HuH-7.5 (cell line): Measurements from ENCODE around the gene OPALIN.

Experiments used
- DNase-seq: peaks from one replicate; pipeline ENCODE4 v3.0.0; 2011; ENCODE audit warnings: low spot score

The OPALIN gene

GRCh38 chr10:96374004-96374403 is 15.2 kb upstream of the OPALIN start:
- no peak for DNase-seq

DNA sequence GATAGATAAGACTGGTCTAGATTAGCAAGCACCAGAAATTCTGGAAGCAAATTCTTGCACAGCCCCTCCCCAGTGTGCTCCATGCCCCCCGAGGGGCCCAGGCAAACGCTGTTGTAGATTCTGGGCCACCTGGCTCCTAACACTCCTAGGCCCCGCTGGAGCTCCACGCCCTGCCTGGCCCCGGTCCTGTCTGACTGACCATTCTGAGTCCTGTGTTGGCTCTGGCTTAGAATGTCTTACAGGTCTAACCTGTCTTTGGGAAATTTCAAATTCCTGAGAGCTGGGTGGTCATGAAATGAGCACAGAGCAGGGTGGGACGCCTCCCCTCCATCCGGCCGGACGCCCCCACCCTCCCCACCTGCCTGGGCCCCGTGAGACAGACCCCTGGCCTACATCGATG is 12.6 kb upstream of the OPALIN start:
- DNase-seq: no peak

DNA sequence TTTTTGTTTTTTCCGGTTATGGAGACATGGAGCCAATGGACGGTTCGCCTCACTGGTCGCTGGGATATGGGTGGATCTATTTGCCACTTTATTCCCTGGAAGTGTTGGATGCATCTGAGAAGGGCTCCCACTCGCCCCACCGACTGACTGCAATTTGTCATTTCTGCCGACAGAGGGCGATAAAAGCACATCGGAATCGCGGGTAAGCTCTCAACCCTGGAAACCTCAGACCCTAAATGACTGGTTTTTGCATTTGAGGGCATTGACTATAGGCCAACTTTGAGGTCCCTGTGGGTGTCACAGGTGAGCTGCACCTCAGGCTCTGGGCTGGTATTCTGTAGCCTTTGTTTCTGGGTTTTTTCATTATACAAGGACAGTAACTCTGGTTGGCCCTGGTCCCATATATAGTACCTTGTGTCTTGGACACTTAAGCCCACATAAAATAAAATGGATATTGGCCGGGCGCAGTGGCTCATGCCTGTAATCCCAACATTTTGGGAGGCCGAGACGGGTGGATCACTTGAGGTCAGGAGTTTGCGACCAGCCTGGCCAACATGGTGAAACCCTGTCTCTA is 11.9 kb upstream of the OPALIN start:
- peak; percentile 74 for DNase-seq

DNA sequence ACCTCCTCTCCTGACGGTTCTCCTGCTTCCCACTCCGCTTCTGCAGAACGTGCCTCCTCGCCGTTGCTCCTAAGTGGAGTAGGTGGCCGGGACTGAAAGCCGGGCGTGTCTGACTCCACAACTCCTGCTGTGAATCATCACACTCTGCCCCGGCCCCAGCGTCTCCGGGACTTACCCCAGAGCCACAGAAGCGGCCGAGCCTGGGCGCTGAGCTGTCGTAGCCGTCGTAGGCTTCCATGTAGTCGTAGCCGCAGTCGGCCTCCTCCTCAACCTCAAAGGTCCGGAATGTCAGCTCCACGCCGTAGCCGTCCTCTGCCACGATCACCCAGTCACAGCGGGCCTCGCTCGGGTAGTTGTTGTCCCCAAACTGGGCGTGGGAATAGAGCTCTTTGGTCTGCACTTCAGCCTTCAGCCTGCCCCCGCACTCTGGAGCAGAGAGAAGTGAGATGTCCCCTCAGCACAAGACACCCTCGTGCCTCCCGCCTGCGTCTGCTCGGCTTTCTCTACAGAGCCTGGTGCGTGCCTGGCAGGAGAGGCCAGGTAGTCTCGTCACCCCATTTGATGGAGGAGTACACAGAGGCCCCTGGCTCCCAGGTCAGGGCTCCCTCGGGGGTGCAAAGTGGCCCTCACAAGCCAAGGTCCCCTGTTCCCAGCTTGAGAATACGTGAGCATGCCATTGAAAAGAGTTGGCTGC is 11.2 kb upstream of the OPALIN start:
- DNase-seq: peak; percentile 34

- no peak for DNase-seq
Observed at GRCh38 chr10:96368971-96369370, 10.2 kb upstream of the OPALIN start.

DNA sequence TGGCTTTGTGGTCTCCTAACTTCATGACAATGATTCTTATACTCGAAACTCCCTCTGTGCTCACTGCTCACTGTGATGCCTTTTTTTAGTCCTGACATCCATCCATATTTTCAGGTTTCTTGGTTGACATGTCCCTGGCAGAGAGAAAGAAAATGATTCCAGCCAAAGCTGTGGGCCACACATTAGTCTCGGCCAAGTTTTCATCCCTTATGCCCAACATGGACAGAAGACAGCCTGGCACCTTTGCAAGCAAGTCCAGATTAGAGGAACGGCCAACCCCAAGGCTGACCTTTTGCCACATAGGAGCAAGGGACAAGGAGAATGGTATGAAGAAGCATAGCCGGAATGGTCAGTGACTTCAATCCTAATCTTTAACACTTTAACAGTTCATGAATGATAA is 8.7 kb upstream of the OPALIN start:
- no peak for DNase-seq

GRCh38 chr10:96366508-96366907 is 7.7 kb upstream of the OPALIN start:
- DNase-seq: no peak

GRCh38 chr10:96365571-96365970 is 6.8 kb upstream of the OPALIN start:
- DNase-seq: no peak

- no peak for DNase-seq
Observed at GRCh38 chr10:96360766-96361165, 2.0 kb upstream of the OPALIN start.

DNA sequence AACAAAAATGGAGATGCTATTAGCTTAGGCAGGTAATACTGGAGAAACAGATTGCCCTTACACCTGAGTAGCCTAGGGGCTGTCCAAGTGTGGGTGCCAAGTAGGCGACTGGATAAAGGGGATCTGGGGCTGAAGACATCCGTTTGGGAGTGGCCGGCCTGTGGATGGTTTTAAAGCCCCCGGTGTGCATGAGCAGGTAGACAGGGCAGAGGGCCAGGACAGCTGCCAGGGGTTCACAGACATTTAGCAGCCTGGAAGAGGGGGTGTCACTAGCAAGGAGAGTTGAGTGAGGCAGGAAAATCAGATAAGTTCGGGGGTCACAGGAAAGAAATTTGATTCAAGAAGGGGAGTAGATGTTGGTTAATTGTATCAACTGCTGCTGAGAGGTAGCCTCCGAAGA is 1.5 kb upstream of the OPALIN start:
- DNase-seq: no peak

DNA sequence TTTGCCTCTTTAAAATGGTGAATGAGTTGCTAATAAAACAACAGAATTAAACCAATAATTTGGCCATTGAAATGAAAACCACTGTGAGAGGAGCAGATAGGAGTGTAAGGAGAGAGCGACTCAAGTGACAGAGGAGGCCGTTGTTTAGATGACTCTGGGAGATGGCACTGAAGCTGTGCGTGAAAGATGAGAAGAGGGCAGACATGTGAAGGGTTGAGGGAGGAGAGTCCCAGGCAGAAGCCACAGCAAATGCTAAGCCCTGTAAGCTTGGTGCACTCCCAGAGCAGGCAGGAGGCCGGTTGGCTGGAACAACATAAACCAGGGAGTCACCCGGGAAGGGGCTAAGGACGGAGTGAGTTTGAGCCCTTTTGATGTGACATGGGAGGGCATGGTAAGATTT is 814 bp upstream of the OPALIN start:
- DNase-seq: no peak

DNA sequence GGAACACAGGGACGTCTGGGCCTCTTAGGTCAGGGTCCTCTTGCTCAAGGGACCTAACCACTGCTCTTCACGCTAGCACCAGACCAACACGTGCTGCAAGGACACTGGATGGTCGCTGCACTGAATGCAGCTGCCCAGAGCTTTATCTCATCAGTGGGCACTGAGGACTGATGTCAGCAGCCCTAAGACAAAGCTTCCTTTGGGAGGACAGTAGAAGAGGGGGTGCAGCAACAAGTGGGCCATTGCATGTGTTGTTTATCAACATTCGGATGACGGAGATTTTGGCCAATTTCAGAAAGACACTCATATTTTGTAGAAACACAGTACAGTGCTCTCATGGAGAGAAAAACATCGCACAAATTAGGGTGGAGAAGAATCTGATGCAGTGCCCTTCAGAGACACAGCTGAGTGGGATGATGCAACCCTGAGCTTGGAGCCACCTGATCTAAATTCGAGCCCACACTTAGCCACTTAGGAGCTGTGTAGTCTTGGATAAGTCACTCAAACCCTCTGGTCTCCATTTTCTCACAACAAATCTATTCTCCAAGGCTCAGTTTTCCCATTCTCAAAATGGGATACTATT is 1.7 kb downstream of the OPALIN start:
- no peak for DNase-seq

- DNase-seq: no peak
Observed at GRCh38 chr10:96352582-96352981, 6.2 kb downstream of the OPALIN start.

- DNase-seq: no peak
Observed at GRCh38 chr10:96352027-96352426, 6.8 kb downstream of the OPALIN start.

GRCh38 chr10:96346295-96346694 is 12.5 kb downstream of the OPALIN start:
- DNase-seq: no peak

- DNase-seq: no peak
Observed at GRCh38 chr10:96345222-96345621, 13.6 kb downstream of the OPALIN start.

GRCh38 chr10:96344178-96344577 is 14.6 kb downstream of the OPALIN start:
- no peak for DNase-seq

DNA sequence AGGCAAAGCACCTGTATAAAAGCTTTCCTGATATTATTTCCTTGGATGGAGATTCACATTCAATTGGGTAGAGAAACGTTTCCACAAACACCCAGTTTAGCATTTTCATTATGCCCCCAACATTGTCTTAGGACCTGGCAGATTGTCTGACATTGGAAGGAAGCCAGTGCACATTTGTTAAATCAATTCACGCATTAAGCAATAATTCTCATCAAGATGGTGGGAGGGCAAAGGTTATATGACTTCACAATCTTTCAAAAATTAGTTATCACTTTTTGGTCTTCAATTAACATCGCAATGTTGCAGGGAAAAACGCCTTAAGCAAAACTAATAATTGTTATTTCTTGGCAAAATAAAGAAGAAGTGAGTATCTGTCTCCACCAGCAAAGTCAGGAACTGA is 16.4 kb downstream of the OPALIN start:
- no peak for DNase-seq

GRCh38 chr10:96341219-96342182 is 17.3 kb downstream of the OPALIN start:
- no peak for DNase-seq

DNA sequence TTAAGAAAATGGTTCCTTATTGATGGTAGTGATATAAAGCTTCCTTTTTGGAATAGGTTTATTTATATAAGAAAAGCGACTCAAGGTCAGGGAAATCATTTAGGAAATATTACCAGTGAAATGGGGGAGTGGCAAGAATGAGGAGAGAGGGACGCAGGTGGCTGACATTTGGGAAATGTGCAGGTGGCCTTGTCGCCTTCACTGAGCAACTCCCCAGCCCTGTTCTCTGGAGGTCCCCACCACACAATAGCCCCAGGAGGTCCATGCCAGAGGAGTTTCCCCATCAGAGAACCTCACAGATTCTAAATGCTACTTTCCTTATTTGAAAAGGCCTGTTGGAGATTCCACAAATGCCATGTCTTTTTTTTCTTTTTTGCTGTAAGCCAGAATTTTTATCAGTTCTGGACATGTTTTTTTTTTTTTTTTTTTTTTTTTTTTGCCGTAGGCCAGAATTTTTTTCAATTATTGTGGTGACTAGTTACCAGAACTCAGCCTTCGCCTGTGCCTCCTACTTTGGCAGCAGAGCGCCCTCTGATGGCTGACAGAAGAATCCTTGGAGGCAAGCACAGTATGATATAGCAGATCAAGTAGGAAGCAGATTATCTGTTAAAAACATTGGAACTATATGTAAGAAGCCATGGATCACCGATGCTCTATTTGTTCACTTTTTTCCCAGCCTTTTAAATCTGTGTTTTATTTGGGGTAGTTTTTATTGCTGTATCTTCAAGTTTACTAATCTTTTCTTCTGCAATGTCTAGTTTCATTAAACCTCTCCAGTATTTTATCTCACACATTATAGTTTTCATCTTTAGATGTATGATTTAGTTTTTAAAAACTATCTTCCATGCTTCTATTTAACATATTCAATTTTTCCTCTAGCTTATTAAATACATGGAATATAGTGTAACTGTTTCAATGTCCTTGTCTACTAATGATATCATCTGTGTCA is 18.6 kb downstream of the OPALIN start:
- peak; percentile 24 for DNase-seq

DNA sequence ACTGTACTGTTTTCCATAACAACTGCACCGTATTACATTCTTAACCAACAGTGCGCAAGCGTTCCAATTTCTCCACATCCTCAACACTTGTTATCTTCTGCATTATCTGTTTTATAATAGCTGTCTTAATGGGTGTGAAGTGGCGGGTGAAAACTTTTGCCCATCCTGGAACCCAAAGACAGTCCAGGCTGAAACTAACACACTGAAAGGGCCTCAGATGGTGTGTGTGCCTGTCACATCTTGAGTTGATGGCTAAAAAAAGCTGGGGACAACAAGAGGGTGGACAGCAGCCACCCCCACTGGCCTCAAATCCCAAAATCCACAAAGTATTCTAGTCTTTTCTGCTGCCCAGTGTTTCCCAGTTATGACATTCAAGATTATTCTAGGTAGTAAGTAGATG is 19.4 kb downstream of the OPALIN start:
- no peak for DNase-seq
